GM21576 (cell line): ENCODE results near the gene PPM1H.
"Not testable (repeated sequence)": the region's sequence is repeated elsewhere in the genome, so short reads cannot be mapped to it uniquely, and the experiment has no call there.

Experiments
- ATAC-seq: cut with Tn5 transposase; IDR thresholded peaks from one replicate; pipeline ENCODE4 v1.9.1; 2021; ENCODE audit warnings: mild to moderate bottlenecking, moderate library complexity; ENCODE audit not compliant: unreplicated experiment

Gene PPM1H

DNA sequence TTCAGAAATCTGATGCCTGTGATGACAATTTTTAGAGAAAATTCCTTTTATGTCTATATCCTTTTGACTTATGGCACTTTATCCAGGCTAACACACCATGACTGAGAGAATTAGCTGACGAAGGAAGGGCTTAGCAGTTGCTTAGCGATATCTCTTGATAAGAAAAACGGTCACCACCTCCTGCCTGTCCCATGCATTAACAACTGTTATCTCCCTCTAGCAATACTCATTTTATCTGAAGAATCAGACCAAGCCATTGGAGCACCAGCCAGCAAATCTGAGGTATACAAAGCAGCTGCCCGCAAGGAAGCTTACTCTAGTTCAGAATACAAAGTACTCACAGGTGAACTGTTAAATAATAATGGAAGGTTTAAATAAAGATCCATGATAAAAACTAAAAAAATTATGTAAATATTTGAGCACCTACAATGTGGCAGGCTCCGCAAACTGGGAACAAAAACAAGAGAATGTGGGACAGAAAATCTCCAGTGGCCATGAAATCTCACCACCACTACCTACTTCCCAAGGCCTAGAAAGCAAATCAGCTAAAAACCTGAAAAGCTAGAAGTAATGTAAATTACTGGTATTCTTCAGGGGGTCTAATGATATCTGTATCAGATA, 24.3 kb downstream of the PPM1H start:
- no peak for ATAC-seq

DNA sequence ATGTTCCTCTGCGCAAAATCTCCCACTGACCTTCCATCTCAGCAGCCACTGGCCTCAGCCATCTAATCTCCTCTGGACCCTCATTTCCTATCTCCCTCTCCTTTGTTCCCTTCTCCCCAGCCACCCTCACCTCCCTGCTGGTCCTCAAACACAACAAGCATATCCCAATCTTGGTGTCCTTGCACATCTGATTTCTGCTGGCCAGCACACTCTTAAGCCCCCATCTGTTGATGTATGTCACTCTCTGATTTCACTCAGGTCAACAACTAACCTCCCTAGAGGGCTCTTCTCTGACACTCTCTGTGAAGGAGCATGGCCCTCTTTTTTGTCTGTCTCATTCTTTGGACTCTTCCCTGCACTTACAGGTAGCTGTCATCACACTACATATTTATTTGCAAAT, 25.6 kb downstream of the PPM1H start:
- no peak for ATAC-seq

DNA sequence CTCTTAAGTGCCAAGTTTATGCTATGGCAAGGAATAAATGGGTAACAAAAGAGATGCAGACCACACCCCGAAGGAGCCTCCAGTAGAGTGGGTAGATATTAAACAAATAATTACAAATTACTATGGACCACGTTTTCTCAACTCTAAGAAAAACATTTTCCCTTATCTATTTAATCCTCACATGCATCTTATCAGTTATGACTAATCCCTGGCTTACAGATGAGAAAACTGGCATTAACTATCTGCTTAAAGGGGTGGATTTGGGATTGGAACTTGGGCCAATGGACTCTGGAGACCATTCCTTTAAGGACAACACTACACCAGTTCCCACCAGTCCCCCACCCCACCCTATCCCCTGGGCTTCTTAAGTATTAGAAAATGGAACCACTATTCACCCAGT, 26.3 kb downstream of the PPM1H start:
- ATAC-seq: no peak

DNA sequence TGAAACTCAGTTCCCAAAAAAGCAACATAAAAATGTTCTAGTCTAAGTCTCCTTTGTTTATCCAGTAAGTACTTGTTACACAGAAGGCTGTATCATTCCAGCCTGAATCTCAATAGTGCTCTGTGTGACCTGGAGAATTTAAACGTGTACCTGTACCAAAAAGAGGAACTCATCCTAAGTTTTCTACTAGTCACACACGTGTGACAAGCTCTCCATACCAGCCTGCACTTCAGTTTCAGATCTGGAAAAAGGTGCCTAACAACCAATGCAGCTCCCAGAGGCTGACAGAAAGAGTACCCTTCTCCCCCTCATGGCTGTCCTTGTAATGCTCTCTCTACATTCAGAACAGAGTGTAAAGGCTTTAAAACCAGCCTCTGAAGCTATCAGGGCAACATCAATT, 27.4 kb downstream of the PPM1H start:
- ATAC-seq: no peak

- no peak for ATAC-seq
Observed at GRCh38 chr12:62907078-62907477, 27.9 kb downstream of the PPM1H start.

GRCh38 chr12:62903151-62903550, 31.8 kb downstream of the PPM1H start:
- no peak for ATAC-seq

GRCh38 chr12:62900686-62901272, 34.2 kb downstream of the PPM1H start:
- ATAC-seq: no peak

DNA sequence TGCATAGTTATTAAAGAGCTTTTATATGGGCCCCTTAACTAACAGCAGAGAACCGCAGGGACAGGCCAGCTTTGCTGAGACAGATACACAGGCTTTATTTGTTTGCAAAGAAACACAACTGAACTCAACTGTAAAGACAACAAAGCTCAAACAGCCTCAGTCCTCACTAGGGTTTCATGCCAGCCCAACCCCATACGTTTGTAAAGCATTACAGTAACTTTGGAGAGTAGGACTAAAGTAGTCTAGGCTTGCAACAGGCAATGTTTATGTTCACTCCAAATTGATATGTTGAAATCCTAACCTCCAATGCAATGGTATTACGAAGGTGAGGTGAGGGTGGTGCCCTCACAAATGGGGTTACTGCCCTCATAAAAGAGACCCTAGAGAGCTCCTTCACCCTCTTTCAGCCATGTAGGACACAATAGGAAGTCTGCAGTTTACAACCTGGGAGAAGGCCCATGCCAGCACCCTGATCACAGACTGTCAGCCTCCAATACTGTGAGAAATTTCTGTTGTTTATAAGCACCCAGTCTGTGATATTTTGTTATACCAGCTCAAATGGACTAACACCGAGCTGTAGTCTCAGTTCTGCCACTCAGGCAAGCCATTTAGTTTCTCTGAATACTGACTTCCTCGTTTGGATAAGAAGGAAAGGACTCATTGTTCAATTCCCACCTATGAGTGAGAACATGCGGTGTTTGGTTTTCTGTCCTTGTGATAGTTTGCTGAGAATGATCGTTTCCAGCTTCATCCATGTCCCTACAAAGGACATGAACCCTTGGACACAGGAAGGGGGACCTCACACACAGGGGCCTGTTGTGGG, 35.2 kb downstream of the PPM1H start:
- no peak for ATAC-seq

DNA sequence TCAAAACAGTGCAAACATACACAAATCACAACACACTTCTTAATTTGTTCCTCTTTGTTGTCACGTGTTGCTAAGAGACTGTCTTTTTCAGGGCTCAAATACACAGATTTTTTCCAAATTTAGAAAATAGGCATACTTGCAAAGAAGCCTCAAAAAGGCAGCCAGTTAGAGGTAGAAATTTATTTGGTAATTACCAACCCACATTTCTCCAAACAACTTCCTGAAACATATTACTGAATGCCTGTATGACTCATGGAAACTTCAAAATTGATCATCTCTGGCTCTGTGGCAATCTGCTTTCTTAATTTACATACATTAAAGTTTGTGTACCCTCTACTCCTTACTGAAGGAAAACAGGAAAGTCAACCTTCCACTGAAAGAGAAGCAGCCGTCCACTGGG, 36.4 kb downstream of the PPM1H start:
- no peak for ATAC-seq

DNA sequence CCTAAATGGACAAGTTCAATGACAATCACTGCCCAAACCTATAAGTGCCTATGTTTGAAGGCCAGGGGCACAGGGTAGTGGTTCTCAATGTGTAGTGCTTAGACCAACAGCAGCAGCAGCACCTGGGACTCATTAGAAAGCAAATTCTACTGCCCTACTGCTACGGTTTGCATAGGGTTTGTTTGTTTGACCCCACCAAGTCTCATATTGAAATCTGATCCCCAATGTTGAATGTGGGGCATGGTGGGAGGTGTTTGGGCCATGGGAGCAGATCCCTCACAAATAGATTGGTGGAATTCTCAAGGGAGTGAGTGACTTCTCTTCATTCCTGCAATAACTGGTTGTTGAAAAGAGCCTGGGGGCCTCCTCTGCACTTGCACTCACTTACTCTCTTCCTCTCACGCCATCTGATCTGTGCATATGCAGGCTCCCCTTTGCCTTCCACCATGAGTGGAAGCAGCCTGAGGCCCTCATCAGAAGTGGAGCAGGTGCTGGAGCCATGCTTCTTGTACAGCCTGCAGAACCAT, 39.5 kb downstream of the PPM1H start:
- no peak for ATAC-seq

DNA sequence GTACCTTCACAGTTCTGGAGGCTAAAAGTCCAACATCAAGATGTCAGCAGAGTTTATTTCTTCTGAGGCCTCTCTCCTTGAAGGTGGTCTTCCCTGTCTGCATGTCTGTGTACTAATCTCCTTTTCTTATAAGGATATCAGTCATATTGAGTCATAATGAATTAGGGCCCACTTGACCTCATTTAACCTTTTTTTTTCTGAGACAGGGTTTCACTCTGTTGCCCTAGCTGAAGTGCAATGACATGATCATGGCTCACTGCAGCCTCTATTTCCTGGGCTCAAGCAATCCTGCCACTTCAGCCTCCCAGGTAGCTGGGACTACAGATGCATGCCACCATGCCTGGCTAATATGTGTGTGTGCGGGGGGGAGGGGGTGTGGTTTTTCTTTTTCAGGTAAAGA, 41.7 kb downstream of the PPM1H start:
- no peak for ATAC-seq

DNA sequence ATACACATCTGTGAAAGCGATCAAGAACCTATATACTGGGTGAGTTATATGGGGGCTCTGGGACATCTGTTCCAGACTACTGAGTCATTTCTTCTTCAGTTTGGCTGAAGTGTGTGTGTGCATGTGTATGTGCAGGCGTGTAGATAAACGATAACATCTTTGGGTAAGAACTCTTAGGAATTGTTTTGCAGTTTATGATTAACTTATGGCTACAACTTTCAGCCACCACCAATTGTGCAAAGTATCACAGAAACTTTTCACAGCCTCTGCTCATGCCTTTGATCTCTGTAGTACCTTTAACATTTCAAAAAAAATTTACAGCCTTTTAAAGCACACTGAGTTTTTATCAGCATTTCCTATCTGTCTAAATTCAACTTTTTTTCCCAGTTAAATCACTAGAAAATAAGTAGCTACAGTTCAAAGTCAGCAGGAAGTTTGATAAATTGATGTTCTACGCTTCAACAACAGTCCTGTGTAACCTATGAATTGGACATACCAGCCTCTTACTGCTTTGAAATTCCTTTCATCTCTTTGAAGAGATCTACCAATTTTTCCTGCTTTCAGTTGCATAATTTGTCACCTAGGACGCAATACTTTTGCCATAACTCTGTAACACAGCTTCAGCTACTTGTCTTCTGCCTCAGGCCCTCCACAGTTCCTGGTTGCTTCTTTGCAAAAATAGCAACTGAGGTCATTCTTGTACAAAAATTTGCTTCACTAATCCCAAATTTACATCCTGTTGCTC, 43.0 kb downstream of the PPM1H start:
- no peak for ATAC-seq

GRCh38 chr12:62888454-62889110, 46.4 kb downstream of the PPM1H start:
- ATAC-seq: no peak

- ATAC-seq: no peak
Observed at GRCh38 chr12:62886796-62887195, 48.2 kb downstream of the PPM1H start.

GRCh38 chr12:62885242-62885641, 49.7 kb downstream of the PPM1H start:
- ATAC-seq: no peak

DNA sequence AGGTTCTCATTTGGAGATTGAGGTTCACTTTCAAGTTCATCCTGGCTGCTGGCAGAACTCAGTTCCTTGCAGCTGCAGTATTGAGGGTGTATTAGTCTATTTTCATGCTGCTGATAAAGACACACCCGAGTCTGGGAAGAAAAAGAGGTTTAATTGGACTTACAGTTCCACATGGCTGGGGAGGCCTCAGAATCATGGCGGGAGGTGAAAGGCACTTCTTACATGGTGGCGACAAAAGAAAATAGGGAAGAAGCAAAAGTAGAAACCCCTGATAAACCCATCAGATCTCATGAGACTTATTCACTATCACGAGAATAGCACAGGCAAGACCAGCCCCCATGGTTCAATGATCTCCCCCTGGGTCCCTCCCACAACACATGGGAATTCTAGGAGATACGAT, 50.1 kb downstream of the PPM1H start:
- ATAC-seq: not testable (repeated sequence)

- ATAC-seq: peak; percentile 48
Observed at GRCh38 chr12:62882696-62883095, 52.3 kb downstream of the PPM1H start.

GRCh38 chr12:62882140-62882539, 52.8 kb downstream of the PPM1H start:
- ATAC-seq: no peak

DNA sequence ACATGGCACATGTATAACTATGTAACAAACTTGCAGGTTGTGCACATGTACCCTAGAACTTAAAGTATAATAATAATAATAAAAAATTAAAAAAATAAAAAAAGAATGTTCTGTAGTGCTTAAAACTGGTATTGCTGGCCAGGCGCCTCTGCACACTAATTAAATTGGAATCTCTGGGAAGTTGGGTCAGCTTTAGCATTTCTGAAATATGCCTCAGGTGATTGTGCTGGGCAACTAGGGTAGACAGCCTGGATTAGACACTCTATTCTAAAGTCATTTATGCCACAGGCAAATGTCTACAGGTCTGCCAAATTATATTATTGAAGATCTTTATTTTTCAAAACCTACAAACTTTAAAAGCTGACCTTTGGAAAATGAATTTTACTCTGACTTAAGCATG, 55.3 kb downstream of the PPM1H start:
- ATAC-seq: no peak

DNA sequence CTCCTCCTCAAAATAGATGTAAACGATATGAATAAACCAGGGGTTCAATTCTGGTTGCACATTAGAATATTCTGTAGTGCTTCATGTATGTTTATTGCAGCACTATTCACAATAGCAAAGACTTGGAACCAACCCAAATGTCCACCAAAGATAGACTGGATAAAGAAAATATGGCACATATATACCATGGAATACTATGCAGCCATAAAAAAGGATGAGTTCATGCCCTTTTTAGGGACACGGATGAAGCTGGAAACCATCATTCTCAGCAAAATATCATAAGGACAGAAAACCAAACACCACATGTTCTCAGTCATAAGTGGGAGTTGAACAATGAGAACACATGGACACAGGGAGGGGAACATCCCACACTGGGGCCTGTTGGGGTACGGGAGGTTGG, 55.7 kb downstream of the PPM1H start:
- ATAC-seq: not testable (repeated sequence)

DNA sequence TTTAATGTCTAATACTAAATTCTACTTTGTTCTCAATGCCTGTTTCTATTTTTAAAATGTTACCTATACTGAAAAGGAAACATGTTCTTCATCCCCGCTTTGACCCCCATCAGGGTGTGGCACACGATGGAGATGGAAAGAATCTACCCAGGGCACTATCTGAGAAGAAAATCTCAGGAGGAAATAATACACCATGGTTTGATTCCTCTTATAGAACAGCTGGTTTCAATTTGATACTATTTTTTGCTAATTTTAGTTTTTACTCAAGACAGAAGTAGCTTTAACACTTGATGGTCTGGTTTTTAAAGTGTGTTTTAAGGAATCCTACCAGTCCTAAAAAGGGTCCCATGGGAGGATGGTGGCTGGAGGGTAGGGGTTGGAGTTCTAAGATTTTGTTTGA, 56.7 kb downstream of the PPM1H start:
- ATAC-seq: no peak
